Epithelial cell of esophagus (primary cell): ENCODE results near the gene NDUFS5.

Experiments used
- DNase-seq: peaks from one replicate; pipeline ENCODE4 v3.0.0; 2010; ENCODE audit warnings: low read depth
- H3K4me3 ChIP-seq: 2 replicates; pipeline ENCODE4 v1.5.1; 2011; ENCODE audit warnings: mild to moderate bottlenecking, low read length, control low read depth
- TF ChIP-seq, protein P1 (sequence below): IDR thresholded peaks from 2 replicates; pipeline ENCODE4 v1.5.1; 2011; ENCODE audit warnings: low read depth, mild to moderate bottlenecking, low read length, control low read depth, inconsistent platforms; ENCODE audit not compliant: insufficient read depth; ENCODE audit errors: missing control alignments

Gene NDUFS5

DNA sequence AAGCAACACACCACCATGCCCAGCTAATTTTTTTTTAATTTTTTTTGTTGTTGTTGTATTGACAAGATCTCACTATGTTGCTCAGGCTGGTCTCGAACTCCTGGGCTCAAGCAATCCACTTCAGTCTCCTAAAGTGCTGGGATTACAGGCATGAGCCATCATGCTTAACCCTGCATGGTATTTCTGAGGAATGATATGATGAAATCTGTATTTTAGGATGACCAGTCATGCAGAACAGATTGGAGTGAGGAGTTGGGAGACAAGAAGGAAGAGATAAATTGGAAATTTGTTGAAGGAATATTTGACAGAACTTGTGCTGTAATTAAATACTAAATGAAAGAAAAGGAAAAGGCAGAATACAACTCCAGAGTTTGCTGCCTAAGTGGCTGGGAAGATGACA, 4.7 kb upstream of the NDUFS5 start:
- H3K4me3 ChIP-seq: no peak overlapping the region
- peak; percentile 53 for DNase-seq
- TF ChIP-seq, protein P1, sequence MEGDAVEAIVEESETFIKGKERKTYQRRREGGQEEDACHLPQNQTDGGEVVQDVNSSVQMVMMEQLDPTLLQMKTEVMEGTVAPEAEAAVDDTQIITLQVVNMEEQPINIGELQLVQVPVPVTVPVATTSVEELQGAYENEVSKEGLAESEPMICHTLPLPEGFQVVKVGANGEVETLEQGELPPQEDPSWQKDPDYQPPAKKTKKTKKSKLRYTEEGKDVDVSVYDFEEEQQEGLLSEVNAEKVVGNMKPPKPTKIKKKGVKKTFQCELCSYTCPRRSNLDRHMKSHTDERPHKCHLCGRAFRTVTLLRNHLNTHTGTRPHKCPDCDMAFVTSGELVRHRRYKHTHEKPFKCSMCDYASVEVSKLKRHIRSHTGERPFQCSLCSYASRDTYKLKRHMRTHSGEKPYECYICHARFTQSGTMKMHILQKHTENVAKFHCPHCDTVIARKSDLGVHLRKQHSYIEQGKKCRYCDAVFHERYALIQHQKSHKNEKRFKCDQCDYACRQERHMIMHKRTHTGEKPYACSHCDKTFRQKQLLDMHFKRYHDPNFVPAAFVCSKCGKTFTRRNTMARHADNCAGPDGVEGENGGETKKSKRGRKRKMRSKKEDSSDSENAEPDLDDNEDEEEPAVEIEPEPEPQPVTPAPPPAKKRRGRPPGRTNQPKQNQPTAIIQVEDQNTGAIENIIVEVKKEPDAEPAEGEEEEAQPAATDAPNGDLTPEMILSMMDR: no peak

DNA sequence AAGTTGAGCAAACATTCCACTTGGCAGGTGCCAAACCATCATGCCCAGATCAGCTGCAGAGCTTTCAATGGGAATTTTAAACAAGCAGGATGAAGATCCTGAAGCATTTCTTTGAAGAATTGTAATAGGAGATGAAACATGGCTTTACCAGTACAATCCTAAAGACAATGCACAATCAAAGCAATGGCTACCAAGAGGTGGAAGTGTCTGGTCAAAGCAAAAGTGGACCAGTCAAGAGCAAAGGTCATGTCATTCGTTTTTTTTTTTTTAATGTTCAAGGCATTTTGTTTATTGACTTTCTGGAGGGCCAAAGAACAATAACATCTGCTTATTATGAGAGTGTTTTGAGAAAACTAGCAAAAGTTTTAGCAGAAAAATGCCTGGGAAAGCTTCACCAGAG, 3.0 kb upstream of the NDUFS5 start:
- no peak for DNase-seq
- H3K4me3 ChIP-seq: no peak overlapping the region
- TF ChIP-seq, protein P1: no peak

DNA sequence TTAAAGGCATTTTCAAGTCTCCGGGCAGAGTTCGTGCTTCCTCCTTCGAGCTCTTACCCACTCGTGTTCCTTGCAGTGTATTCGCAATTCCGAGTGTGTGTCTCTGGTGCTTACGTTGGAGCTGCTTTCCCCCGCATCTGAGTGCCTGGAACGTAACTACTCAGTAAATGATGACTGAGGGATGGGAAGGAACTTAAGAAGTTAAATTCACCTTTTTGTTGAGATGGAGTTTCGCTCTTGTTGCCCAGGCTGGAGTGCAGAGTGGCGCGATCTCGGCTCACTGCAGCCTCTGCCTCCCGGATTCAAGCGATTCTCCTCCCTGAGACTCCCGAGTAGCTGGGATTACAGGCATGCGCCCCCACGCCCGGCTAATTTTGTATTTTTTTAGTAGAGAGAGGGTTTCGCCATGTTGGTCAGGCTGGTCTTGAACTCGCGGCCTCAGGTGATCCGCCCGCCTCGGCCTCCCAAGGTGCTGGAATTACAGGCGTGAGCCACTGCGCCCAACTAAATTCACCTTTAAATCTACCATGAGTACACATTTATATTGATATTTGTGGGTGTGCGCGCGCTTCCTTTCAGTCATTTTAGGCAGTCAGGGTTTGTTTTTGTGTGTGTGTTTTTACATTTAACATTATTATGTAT, 837 bp downstream of the NDUFS5 start:
- DNase-seq: no peak
- TF ChIP-seq, protein P1: no peak
- peak overlapping the region; percentile 90 for H3K4me3 ChIP-seq

DNA sequence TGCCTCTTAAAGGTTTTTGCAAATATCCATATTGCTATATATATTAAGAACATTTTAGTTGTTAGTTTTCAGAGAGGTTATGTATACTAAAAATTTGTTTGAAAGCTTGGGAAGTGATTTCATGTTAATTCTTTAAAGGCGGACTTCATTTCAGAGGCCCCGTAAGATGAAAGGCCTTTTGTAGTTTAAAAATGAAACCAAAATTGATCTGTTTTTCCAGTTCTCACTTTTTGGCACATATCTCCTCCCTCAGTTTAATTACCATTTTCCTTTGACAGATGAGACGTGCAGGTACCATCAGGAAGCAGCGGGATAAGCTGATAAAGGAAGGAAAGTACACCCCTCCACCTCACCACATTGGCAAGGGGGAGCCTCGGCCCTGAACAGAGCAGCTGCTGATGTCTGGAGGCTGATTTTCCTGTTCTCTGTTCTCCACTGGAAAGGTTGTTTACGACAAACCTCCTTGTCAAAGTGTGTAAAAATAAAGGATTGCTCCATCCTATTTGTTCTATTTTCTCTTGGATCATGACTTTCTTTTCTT, 8.0 kb downstream of the NDUFS5 start:
- DNase-seq: no peak
- no peak overlapping the region for H3K4me3 ChIP-seq
- TF ChIP-seq, protein P1: no peak

DNA sequence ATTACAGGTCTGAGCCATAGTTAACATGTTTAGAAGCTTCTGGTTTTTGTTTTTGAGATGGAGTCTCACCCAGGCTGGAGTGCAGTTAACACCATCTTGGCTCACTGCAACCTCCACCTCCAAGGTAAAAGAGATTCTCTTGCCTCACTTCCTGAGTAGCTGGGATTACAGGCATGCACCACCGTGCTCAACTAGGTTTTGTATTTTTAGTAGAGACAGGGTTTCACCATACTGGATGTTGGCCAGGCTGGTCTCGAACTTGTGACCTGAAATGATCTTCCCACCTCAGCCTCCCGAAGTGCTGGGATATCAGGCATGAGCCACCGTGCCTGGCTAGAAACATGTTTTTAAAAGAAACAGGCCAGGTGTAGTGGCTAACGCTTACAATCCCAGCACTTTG, 10.5 kb downstream of the NDUFS5 start:
- no peak for DNase-seq
- TF ChIP-seq, protein P1: no peak
- no peak overlapping the region for H3K4me3 ChIP-seq

DNA sequence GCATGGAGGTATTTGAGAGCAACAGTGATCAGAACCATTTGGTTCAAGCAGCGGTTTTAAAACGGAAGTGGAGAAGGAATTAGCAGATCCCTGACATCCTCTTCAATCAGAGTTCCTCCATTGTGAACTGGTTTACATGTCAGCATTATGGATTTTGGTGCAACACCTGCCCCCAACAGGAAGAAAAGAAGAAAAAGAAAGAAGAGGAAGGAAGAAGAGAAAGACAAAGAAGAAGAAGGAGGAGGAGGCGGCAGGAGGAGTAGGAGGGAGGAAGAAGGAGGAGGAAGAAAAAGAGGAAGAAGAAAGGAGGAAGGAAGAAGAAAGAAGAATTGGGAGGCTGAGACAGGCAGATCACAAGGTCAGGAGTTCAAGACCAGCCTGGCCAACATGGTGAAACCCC, 17.4 kb downstream of the NDUFS5 start:
- H3K4me3 ChIP-seq: no peak overlapping the region
- DNase-seq: no peak
- TF ChIP-seq, protein P1: no peak

DNA sequence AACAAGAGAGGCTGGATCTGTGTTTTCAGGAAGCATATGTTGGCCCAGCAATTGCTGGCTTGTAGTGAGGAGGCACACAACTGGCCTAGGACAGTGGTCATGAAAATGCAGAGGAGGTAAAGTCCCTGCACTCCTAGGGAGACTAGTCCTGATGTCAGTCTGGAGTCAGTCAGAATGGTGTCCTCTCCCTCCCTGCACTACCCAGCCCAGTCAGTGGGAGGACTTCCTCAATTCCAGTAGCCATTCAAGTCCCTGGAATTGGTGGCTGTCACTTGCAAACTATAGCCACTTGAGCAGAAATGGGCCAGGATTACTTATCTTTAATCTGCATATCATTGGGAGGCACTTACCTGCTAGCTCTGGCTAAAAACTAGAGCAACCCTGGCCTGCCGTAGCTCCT, 18.6 kb downstream of the NDUFS5 start:
- TF ChIP-seq, protein P1: no peak
- no peak for DNase-seq

More for the DNA sequence above, 18.6 kb downstream of the NDUFS5 start:
- no peak overlapping the region for H3K4me3 ChIP-seq
